SK-N-SH treated with all-trans-retinoic acid at 6 μM for 48 hours (cell line): ENCODE measurements around the gene RELCH.

Experiments
- BACH2 ChIP-seq: fragments of 250-450 bp; sonication (Bioruptor Pico); IDR thresholded peaks from 2 replicates; pipeline ENCODE4 v1.9.0; 2021; ENCODE audit warnings: mild to moderate bottlenecking, borderline replicate concordance
- ISL1 ChIP-seq: fragments of 250-450 bp; sonication (Bioruptor Pico); IDR thresholded peaks from 2 replicates; pipeline ENCODE4 v2.1.2; 2022; ENCODE audit warnings: mild to moderate bottlenecking, moderate library complexity
- ZFP3 ChIP-seq: fragments of 250-450 bp; sonication (Bioruptor Pico); IDR thresholded peaks from 2 replicates; pipeline ENCODE4 v1.5.0; 2020; ENCODE audit warnings: mild to moderate bottlenecking, moderate library complexity
- ZFP30 ChIP-seq: fragments of 450-650 bp; formaldehyde crosslinking; IDR thresholded peaks from 2 replicates; pipeline ENCODE4 v1.5.0; 2022; ENCODE audit warnings: mild to moderate bottlenecking, moderate library complexity
- ZNF565 ChIP-seq: fragments of 450-650 bp; formaldehyde crosslinking; conservative IDR thresholded peaks from 2 replicates; pipeline ENCODE4 v1.5.0; 2020; ENCODE audit warnings: low read depth, mild to moderate bottlenecking, moderate library complexity
- ZNF8 ChIP-seq: fragments of 450-650 bp; formaldehyde crosslinking; IDR thresholded peaks from 2 replicates; pipeline ENCODE4 v1.5.0; 2020; ENCODE audit warnings: mild to moderate bottlenecking, moderate library complexity
- TF ChIP-seq, protein P1 (sequence below): fragments of 250-450 bp; sonication (Bioruptor Pico); IDR thresholded peaks from 2 replicates; pipeline ENCODE4 v1.8.0; 2021; ENCODE audit warnings: low read depth, mild to moderate bottlenecking, moderate library complexity, borderline replicate concordance

DNA sequence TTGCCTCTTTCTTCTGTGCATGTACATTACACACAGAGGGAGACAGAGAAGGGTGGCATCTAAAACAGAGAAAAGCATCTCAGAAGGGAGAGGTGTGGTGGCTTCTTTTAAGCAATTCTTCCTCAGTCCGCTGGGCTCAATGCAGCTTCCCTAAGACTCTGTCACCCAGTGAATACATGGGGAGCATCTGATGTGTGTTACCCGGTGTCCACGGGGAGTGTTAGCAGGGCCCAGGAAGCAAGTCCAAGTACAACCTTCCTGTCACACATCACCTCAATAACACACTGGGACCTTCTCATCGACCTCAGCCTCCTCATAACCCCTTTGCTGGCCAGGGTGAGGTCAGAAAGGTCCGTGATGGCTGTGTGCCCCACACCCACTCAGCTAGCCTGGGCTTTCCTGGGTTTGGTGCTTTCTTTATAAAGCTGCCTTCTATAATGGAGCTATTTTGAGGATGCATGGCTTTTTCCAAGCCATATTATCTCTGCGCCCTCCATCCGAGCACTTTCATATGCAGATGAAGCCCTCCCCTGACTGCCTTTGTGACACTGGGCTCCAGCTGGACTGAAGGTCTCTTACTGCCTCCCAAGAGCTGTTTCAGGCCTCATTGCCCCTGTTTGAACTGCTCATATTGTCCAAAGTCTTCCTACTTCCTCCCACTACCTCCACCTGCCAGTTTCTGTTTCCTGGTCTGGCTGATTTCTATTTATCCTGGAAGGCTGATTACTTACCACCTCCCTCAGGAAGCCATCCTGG lies 159.5 kb downstream of the RELCH start:
- no peak for TF ChIP-seq ISL1 (CRISPR knock-in tag)
- no peak for TF ChIP-seq BACH2 (CRISPR knock-in tag)
- TF ChIP-seq ZNF565 (CRISPR knock-in tag) = no peak
- TF ChIP-seq ZNF8 = no peak
- TF ChIP-seq ZFP30 (CRISPR knock-in tag) = no peak
- TF ChIP-seq, protein P1, sequence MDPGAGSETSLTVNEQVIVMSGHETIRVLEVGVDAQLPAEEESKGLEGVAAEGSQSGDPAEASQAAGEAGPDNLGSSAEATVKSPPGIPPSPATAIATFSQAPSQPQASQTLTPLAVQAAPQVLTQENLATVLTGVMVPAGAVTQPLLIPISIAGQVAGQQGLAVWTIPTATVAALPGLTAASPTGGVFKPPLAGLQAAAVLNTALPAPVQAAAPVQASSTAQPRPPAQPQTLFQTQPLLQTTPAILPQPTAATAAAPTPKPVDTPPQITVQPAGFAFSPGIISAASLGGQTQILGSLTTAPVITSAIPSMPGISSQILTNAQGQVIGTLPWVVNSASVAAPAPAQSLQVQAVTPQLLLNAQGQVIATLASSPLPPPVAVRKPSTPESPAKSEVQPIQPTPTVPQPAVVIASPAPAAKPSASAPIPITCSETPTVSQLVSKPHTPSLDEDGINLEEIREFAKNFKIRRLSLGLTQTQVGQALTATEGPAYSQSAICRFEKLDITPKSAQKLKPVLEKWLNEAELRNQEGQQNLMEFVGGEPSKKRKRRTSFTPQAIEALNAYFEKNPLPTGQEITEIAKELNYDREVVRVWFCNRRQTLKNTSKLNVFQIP (CRISPR knock-in tag) = no peak
- TF ChIP-seq ZFP3 (CRISPR knock-in tag) = no peak
